GM18505 (cell line): ENCODE data around the gene MND1.
"Not testable (repeated sequence)": the region's sequence is repeated elsewhere in the genome, so short reads cannot be mapped to it uniquely, and the experiment has no call there.

ENCODE experiments used
- ATAC-seq: cut with Tn5 transposase; IDR thresholded peaks from one replicate; pipeline ENCODE4 v1.9.1; 2021; ENCODE audit not compliant: unreplicated experiment
- POLR2A ChIP-seq: IDR thresholded peaks from 4 replicates; pipeline ENCODE4 v1.6.1; 2011; ENCODE audit warnings: borderline replicate concordance; ENCODE audit not compliant: insufficient read depth, insufficient read length; ENCODE audit errors: extremely low read depth

The MND1 gene

DNA sequence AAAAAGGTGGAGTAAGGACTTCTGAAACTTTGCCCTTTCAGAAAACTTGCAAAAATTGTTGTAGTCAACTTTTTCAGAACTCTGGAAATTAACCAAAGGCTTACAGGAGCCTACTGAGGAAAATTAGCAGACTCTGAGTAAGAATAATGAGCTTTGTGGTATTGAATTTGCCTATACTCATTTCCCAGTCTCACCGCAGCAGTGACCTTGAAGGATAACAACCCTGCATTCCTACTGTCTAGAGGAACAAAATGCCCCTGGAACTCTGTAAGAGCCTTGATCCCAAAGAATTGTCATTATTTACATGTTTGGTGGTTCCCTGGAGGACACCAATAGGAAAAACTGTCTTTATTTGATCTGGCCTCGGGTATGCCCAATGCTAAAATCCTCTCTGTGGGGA is 57.9 kb downstream of the MND1 start:
- TF ChIP-seq POLR2A, result no peak
- ATAC-seq, result no peak

DNA sequence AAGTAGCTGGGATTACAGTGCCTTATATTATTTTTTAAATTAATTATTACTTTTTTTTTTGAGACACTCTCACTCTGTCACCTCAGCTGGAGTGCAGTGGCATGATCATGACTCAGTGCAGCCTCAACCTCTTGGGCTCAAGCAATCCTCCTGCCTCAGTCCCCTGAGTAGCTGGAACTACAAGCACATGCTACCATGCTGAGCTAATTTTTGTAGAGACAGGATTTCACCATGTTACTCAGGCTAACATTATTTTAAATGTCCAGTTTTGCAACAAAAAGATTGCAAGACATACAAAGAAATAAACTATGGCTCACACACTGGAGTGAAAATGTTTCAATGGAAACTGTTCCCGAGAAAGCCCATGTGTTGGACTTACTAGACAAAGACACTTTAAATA is 59.2 kb downstream of the MND1 start:
- TF ChIP-seq POLR2A, result no peak
- no peak for ATAC-seq

DNA sequence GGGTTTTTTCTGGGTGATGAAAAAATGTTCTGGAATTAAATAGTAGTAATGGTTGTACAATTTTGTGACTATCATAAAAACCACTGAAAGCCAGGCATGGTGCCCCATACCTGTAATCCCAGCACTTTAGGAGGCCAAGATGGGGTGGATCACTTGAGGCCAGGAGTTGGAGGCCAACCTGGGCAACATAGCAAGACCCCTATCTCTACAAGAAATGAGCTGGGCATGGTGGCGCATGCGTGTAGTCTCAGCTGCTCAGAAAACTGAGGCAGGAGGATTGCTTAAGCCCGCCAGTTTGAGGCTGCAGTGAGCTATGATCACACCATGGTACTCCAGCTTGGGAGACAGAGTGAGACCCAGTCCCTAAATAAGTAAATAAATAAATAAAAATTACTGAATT is 63.4 kb downstream of the MND1 start:
- no peak for TF ChIP-seq POLR2A
- ATAC-seq, result no peak

DNA sequence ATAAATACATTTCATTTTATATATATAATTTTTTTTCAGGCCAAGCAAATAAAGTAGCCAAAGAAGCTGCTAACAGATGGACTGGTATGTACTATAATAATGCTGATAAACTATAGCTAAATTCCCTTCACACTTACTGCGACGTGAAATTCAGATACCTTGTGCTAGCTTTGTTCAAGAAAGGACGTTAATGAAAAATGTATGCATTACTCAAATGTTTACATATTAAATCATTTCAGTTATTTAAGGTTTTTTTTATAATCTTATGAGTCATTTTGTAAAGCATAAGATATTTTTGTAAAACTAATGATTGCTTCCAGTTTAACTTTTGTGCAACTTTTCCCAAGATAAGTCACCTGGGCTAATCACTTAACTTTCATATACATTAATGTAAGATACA is 64.4 kb downstream of the MND1 start:
- no peak for TF ChIP-seq POLR2A
- ATAC-seq, result no peak

DNA sequence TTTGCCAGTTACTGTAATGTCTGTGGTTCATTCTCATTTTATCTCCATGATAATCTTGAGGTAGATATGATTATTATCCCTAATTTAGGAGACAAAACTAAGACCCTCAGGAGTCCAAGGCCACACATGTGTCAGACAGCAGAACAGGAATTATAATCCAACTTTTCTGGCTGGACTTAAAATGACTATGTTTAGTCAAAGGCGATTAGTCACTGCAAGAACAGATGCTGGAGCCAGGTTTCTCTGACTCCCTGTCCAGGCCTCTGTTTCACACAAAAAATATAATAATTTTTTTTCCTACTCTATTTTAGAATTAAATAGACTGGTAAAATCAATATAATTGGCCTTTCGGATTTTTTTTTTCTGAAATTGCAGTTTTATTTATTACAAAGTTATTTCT is 64.9 kb downstream of the MND1 start:
- no peak for ATAC-seq
- no peak for TF ChIP-seq POLR2A

DNA sequence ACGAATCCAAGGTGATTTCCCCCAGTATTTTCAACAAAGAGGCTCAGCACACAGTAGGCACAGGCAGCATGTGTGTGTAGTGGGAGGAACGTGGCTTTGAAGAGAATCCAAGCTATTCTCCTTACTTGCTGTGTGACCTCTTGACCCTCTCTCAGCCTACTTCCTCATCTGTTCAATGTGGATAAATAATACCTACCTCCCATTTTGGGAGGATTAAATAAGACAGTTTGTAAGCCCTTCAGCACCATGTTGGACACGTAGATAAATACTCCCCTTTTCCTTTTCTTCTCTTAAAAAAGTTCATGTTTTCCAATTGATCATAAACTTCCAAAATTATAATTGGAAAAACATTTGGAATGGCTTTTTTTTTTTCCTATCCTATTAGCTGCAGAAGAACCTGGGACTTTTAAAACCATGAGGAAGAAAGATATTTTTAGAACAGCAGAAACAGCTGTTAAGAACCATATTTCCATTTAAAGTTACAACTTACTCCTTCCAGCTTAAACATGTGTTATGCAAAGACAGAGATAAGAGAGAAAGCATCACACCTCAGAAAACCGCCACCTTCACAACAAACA is 65.5 kb downstream of the MND1 start:
- TF ChIP-seq POLR2A, result no peak
- ATAC-seq, result no peak

DNA sequence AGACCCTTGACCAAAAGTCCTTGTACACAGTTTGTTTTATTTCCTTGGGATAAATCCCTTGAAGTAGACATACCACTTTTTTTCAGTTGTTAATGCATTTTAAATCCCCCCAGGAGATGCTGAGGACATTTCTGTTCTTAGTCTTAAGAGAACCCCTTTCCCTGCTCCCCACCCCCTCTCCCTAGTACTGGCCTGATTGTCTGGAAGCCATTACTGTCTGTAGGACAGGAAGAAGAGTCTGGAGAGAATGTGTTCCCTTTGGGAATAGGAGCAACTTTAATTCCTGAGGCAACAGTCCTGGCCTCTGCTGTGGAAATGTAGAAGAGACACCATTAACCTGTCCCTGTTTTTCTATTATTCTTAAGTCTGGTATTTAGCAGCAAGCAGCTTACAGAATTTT is 69.4 kb downstream of the MND1 start:
- no peak for TF ChIP-seq POLR2A
- no peak for ATAC-seq

DNA sequence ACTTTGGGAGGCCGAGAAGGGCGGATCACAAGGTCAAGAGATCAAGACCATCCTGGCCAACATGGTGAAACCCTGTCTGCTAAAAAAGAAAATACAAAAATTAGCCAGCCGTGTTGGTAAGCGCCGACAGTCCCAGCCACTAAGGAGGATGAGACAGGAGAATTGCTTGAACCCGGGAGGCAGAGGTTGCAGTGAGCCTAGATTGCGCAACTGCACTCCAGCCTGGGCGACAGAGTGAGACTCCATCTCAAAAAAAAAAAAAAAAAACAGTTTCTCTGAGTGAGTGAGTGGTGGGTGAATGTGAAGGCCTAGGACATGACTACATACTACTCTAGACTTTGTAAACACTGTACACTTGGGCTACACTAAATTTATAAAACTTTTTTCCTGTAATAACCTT is 72.0 kb downstream of the MND1 start:
- not testable (repeated sequence) for ATAC-seq

DNA sequence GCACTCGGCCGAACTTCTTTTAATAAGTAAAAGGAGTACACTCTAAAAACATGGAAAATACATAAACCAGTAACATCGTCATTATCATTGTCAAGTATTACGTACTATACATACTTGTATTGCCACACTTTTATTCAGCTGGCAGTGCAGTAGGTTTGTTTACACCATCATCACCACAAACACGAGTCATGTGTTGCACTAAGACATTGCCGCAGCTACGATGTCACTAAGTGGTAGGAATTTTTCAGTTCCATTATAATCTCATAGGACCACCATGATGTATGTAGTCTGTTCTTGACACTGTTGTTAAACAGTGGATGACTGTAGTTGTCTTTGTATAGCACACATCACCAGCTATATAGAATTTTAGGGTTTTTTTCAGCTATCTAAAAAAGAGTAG is 73.6 kb downstream of the MND1 start:
- no peak for TF ChIP-seq POLR2A

DNA sequence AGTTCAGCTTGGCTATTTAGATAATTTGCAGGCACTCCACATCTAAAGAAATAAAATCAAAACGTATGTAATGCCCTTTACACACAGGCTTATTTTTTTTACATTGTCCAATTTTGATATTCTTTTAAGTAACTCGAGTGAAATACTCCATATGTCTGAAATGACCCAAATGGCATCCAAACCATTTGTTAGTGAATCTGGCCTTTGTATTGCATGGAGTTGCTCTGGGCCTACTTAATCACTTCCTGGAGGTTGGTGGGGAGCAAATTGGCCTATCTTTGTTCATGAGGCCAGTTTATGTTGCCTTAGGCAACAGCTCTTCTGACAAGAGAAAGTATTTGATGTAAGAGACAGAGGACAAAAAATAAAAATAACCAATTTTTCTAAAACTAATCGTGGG is 74.1 kb downstream of the MND1 start:
- no peak for ATAC-seq

More for the DNA sequence above, 73.6 kb downstream of the MND1 start:
- ATAC-seq, result no peak

DNA sequence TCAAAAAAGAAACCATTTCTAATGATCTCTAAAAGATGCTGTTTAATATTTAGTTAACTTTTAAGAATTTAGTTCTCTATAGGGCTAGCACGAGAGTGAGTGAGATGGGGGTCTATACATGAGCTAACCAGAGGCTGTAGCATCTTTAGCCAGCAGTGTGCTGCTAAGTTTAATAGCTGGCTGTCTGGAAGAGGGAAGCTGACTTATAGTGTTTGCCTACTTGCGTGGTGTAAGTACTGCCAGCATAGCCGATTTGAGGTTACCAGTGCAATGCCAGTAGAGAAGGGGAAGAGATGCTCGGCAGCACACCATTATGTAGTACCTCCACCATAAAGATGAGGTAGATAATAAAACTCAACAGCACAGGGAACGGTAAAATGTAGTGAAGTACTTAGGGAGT is 74.5 kb downstream of the MND1 start:
- ATAC-seq, result no peak
- no peak for TF ChIP-seq POLR2A

More for the DNA sequence above, 74.1 kb downstream of the MND1 start:
- TF ChIP-seq POLR2A, result no peak

DNA sequence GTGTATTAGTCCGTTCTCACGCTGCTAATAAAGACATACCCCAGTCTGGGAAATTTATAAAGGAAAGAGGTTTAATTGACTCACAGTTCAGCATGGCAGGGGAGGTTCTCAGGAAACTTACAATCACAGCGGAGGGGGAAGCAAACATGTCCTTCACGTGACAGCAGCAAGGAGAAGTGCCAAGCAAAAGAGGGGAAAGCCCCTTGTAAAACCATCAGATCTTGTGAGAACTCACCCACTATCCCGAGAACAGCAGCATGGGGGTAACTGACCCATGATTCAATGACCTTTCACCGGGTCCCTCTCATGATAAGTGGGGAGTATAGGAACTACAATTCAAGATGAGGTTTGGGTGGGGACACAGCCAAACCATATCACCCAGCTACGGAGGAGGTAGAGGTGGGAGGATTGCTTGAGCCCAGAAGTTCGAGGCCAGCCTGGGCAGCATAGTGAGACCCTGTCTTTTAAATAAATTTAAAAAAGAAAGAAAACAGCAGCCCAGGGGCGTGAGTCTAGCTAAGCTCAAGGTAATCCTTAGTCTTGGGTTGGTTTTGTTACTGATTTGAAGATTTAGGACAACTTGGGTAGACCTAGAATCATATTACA is 75.3 kb downstream of the MND1 start:
- TF ChIP-seq POLR2A, result no peak
- no peak for ATAC-seq

DNA sequence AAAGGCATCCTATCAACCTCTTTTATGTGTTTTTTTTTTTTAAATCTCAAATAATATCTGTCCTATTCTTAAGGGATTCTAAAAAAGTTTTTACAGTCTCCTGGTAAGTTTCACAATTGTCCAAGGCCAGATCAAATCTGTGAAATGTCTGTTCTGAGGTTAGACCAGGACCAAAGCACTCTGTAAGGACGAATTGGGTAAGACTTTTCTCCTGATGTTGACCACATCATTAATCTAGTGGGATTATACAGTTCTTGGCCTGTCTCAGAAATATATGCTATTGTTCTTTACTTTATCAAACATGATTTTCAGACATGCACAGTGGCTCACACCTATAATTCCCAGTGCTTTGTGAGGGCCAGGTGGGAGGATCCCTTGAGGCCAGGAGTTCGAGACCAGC is 75.9 kb downstream of the MND1 start:
- ATAC-seq, result no peak
- no peak for TF ChIP-seq POLR2A

DNA sequence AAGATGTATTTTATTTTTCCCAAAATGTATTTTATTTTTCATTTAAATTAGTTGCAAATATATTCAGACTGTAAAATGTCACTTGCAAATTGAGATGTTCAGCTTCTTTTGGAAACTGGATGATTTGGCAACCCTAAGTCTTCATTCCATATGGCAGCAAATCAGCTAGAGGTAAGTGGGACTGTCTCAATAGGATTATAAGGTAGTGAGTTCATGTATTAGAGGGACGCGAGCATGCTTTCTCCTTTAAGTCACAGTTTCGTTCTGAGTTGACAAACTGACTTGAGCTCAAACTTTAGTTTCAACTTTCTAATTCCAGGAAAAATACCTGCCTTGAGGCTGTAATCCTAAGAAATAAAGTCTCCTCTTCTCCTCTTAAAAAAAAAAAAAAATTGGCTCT is 77.5 kb downstream of the MND1 start:
- ATAC-seq, result peak; percentile 55
- TF ChIP-seq POLR2A, result no peak
